SK-N-MC (cell line): ENCODE measurements around the gene C1QTNF8.

Experiments
- DNase-seq: peaks from one replicate; pipeline ENCODE4 v3.0.0-alpha.2; 2011; ENCODE audit warnings: low read depth, low spot score
- H3K27ac ChIP-seq: fragments of 200-600 bp; sonication (generic); 2 replicates; pipeline ENCODE4 v1.5.1; 2016; ENCODE audit warnings: mixed run types
- H3K36me3 ChIP-seq: fragments of 200-600 bp; sonication (generic); 2 replicates; pipeline ENCODE4 v1.6.1; 2017; ENCODE audit warnings: antibody characterized with exemption, low read length, mixed read lengths; ENCODE audit not compliant: insufficient read depth
- H3K4me3 ChIP-seq: fragments of 200-600 bp; sonication (generic); 2 replicates; pipeline ENCODE4 v1.5.1; 2016
- H3K9ac ChIP-seq: fragments of 200-600 bp; sonication (generic); 2 replicates; pipeline ENCODE4 v1.8.0; 2017; ENCODE audit warnings: mixed run types, mixed read lengths; ENCODE audit not compliant: insufficient read length
- H3K9me3 ChIP-seq: fragments of 200-600 bp; sonication (generic); 2 replicates; pipeline ENCODE4 v1.6.1; 2017; ENCODE audit warnings: low read depth, mild to moderate bottlenecking, antibody characterized with exemption, low read length, moderate library complexity, mixed read lengths
- EZH2 ChIP-seq: fragments of 200-600 bp; sonication (generic); IDR thresholded peaks from one replicate; pipeline ENCODE4 v1.6.1; 2017; ENCODE audit warnings: antibody characterized with exemption
- FOXP2 ChIP-seq: optimal IDR thresholded peaks from 2 replicates; pipeline ENCODE3; 2011; ENCODE audit warnings: mild to moderate bottlenecking, moderate library complexity; ENCODE audit not compliant: insufficient read depth; ENCODE audit errors: extremely low read length, control extremely low read depth
- POLR2AphosphoS5 ChIP-seq: IDR thresholded peaks from 2 replicates; pipeline ENCODE4 v1.6.1; 2012; ENCODE audit warnings: mild to moderate bottlenecking, low read depth, low read length, borderline replicate concordance

Gene C1QTNF8

DNA sequence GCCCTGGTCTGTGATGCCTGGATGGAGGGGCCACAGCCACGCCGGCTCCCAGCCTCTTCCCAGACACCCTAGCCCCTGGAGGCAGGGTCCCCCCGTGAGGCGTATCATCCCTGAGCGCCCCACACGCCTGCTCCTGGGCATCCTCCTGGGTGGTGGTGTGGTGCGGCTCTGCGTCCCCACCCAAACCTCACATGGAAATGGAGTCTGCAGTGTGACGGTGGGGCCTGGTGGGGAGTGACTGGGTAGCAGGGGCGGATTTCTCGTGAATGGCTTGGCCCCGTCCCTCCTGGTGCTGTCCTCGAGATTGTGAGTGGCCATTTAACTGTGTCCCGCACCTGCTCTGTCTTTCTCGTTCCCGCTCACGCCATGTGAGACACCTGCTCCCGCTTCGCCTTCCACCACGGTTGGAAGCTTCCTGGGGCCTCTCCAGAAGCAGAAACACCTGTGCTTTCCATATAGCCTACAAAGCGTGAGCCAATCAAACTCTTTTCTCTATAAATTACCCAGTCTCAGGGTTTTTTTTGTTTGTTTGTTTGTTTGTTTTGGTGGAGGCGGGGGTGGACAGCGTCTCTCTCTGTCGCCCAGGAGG, 29.4 kb downstream of the C1QTNF8 start:
- Histone ChIP-seq H3K36me3 (no peaks in the 10 kb centered on the region), H3K9me3 (no peaks in the 10 kb centered on the region), H3K9ac (no peak overlapping the region), H3K27ac (no peak overlapping the region), H3K4me3 (no peak overlapping the region)
- no peak for DNase-seq
- no peak for TF ChIP-seq EZH2
- no peak for TF ChIP-seq FOXP2
- no peak for TF ChIP-seq POLR2AphosphoS5

DNA sequence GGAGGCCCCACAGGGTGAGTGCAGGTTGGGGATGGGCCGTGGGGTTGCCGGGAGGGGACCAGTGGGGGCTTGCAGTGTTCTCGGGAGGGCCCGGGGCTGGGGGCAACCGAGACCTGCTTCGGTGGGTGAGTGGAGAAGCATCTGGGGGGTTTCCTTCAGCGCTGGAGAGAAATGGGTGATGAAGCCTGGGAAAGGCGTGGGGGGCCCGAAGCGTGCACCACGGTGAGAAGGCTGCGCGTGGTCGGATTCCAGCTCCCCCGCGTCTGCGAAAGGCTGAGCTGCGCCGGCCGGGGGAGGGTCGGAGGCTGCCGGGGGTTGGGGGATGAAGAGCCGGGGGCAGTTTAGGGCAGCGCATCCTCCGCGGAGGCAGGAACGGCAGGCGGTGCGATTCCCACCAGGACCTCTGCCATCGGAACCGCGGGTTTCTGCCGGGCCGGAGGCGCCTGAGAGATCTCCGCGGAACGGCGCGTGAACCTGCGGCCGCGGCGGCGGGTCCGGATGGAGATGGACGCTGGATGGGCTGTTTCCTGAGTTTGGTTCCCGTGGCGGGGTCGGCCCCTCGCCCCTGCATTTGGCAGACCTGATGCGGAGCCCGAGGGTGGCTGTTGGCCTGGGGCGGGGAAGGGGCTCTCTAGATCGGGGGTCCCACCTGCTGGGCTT, 30.4 kb downstream of the C1QTNF8 start:
- no peak overlapping the region for H3K27ac ChIP-seq
- no peak overlapping the region for H3K9ac ChIP-seq
- DNase-seq: no peak
- no peaks in the 10 kb centered on the region for H3K36me3 ChIP-seq
- H3K9me3 ChIP-seq: no peaks in the 10 kb centered on the region
- TF ChIP-seq EZH2: no peak
- TF ChIP-seq FOXP2: no peak
- TF ChIP-seq POLR2AphosphoS5: no peak
- no peak overlapping the region for H3K4me3 ChIP-seq

DNA sequence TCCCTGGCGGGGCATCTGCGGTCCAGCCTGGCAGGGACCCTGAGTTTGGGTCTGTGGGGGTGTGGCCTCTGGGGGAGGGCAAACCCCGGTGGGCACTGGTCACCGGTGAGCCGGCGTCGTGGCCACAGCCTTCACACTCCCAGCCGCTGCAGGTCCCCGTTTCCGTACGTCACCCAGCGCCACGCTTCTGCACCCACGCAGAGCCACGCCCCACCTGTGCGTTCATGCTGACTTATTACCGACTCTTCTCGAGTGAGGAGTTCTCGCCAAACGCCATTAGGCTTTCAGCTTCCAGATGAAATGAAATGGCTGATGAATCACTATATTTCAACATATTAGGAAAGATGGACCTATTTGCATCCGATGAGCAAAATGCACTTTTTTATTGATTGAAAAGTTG, 32.3 kb downstream of the C1QTNF8 start:
- no peak overlapping the region for H3K9ac ChIP-seq
- no peaks in the 10 kb centered on the region for H3K36me3 ChIP-seq
- no peaks in the 10 kb centered on the region for H3K9me3 ChIP-seq
- H3K27ac ChIP-seq: no peak overlapping the region
- no peak for DNase-seq
- H3K4me3 ChIP-seq: no peak overlapping the region
- no peak for TF ChIP-seq POLR2AphosphoS5
- TF ChIP-seq EZH2: no peak
- no peak for TF ChIP-seq FOXP2

DNA sequence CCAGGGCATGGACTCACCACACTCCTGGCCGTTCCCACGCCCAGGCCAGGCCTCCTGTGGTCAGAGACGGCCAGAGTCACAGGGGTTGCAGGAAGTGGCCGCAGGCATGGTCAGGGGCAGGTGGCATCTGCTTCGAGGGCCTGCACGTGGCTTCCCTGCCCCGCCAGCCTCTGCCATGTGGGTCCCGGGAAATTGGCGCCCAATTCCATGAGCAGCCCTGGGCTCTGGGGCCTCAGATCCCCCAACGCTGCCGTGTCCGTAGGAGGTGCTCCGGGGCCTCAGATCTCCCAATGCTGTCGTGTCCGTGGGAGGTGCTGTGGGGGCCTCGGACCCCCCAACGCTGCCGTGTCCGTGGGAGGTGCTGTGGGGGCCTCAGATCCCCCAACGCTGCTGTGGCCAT, 33.1 kb downstream of the C1QTNF8 start:
- TF ChIP-seq FOXP2 (no peak), POLR2AphosphoS5 (no peak), EZH2 (no peak)
- H3K4me3 ChIP-seq: no peak overlapping the region
- no peak overlapping the region for H3K27ac ChIP-seq
- H3K9ac ChIP-seq: no peak overlapping the region
- H3K36me3 ChIP-seq: no peaks in the 10 kb centered on the region
- H3K9me3 ChIP-seq: no peaks in the 10 kb centered on the region
- no peak for DNase-seq

DNA sequence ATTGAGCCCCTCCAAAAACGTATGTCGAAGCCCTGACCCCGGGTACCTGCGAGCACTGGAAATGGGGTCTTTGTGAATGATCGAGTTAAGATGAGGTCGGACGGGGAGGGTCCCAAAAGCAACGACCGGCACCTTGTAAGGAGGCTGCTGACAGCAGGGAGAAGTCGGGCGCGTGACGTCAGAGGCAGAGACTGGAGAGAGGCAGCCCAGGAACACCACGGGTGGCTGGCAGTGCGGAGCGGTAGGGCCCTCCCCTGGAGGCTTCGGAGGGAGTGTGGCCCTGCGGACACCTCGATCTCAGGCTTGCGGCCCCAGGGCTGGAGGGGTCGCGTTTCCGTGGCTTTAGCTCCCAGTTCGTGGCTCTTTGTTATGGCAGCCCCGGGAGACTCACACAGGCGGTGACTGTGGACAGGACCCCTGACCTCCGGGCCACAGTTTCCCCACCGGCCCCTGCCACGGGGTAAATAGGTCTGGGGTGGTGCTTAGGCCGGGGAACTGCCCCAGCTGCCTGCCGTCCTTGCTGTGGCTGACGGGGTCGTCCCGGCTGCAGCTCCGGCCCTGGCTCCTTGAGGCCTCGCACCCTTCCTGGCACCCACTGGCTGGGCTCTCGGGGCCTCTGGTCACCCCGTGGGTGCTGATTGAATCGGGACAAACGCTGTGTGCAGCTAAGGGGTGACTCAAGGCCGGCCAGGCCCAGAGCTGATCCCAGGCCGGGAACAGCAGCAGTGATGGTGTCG, 34.1 kb downstream of the C1QTNF8 start:
- TF ChIP-seq POLR2AphosphoS5 (no peak), EZH2 (no peak)
- no peak for DNase-seq
- Histone ChIP-seq H3K36me3 (no peaks in the 10 kb centered on the region), H3K9ac (no peak overlapping the region), H3K4me3 (no peak overlapping the region), H3K27ac (no peak overlapping the region), H3K9me3 (no peaks in the 10 kb centered on the region)

DNA sequence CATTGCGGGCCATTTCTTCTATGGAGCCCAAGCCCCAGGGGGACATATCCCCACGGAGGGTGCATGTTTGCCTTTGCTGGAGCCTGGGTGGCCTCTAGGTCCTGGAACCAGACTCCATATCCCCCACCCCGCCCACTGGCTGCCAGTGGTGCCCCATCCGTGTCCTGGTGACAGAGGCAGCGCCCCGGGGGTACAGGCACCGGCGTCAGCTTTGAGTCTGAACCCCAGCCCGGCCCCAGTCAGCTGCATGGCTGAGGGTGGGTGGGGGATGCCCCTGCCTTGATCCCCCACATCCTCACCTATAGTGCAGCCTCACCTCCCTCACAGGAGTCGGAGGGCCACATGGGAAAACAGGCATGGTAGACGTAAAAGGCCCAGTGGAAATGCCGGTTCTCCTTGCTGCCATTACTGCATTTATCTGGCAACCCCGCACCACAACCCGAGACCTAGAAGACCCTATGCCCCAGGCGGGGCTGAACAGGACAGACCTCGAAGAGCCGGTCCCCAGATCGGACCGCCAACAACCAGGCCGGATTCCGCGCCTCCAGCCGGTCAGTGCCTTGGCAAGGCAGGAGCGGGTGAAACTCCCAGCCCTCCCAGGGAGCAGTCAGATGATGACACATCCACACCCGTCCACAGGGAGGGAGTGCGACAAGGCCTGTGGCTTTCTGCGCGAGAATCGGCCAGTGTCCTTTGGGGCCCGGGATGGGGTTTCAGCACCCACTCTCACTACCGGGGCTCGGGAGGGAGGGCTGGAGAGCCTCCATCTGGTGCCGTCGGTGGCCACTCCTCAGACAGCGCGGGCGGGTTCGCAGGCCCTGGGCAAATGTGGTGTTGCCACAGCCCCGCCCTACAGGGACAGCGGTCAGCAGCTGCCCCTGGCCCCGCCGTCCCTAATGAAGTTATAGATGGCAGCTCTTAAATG, 35.4 kb downstream of the C1QTNF8 start:
- TF ChIP-seq POLR2AphosphoS5 (no peak), EZH2 (no peak), FOXP2 (no peak)
- Histone ChIP-seq H3K27ac (no peak overlapping the region), H3K9ac (no peak overlapping the region), H3K4me3 (no peak overlapping the region), H3K9me3 (no peaks in the 10 kb centered on the region), H3K36me3 (no peaks in the 10 kb centered on the region)
- DNase-seq: no peak

DNA sequence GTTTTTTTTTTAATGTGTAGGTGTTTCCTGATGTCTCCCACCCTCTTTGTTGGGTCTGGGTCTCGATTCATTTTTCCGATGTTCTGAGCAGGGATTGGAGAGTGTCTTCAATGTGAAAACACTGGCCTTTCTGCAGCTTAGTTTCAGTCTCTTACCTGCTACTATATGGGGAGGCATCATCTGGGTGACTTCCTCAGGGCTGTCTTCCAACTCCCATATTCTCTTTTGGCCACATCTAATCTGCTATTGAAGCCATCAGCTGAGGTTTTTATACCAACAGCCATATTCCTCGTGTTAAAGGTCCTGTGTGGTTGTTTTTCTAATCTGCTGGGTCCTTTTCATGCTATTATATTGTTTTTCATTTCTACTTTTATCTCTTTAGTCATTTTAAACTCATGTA, 36.7 kb downstream of the C1QTNF8 start:
- TF ChIP-seq EZH2 (no peak), POLR2AphosphoS5 (no peak), FOXP2 (no peak)
- no peaks in the 10 kb centered on the region for H3K9me3 ChIP-seq
- no peak for DNase-seq
- no peak overlapping the region for H3K4me3 ChIP-seq
- H3K9ac ChIP-seq: no peak overlapping the region
- H3K27ac ChIP-seq: no peak overlapping the region
- H3K36me3 ChIP-seq: no peaks in the 10 kb centered on the region

DNA sequence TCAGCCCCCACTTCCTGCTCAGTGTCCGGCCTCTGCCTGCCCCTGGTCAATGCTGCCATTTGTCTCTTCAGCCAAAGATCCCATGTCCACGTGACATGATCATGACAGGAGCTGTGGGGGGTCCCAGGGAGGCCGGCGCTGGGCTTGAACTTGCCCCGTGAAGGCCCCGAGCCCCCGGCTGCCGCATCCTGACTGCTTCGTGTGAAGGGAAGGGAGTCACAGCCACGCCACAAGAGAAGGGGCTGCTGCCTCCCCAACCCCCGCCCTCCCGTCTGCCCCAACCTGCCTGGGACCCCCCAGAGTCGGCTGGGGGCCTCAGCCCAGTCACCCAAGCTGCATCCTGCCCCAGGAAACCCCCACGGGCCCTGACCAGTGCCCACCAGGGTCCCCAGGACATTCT, 37.8 kb downstream of the C1QTNF8 start:
- Histone ChIP-seq H3K36me3 (no peaks in the 10 kb centered on the region), H3K4me3 (no peak overlapping the region), H3K9me3 (no peaks in the 10 kb centered on the region), H3K9ac (no peak overlapping the region), H3K27ac (no peak overlapping the region)
- no peak for DNase-seq
- no peak for TF ChIP-seq EZH2
- no peak for TF ChIP-seq FOXP2
- no peak for TF ChIP-seq POLR2AphosphoS5
